IPS-20b (cell line): ENCODE results near the gene IL19.

Source experiments
- H3K27ac ChIP-seq: one replicate; pipeline ENCODE4 v1.5.1; 2013; ENCODE audit warnings: low read length
- H3K27me3 ChIP-seq: 2 replicates; pipeline ENCODE4 v1.6.1; 2013; ENCODE audit warnings: mild to moderate bottlenecking, low read length, inconsistent platforms; ENCODE audit not compliant: insufficient read depth
- H3K36me3 ChIP-seq: 2 replicates; pipeline ENCODE4 v1.6.1; 2013; ENCODE audit warnings: low read depth, mild to moderate bottlenecking, inconsistent platforms, low read length, moderate library complexity; ENCODE audit not compliant: insufficient read depth
- H3K4me1 ChIP-seq: 2 replicates; pipeline ENCODE4 v1.6.1; 2013; ENCODE audit warnings: mild to moderate bottlenecking, control low read depth, inconsistent platforms, low read length, moderate library complexity; ENCODE audit not compliant: insufficient read depth
- H3K4me3 ChIP-seq: 2 replicates; pipeline ENCODE4 v1.5.1; 2013; ENCODE audit warnings: mild to moderate bottlenecking, low read length, inconsistent platforms
- H3K9ac ChIP-seq: 2 replicates; pipeline ENCODE4 v1.6.1; 2013; ENCODE audit warnings: low read depth, mild to moderate bottlenecking, inconsistent platforms, low read length, moderate library complexity
- H3K9me3 ChIP-seq: 2 replicates; pipeline ENCODE4 v1.6.1; 2013; ENCODE audit warnings: mild to moderate bottlenecking, low read depth, low read length, inconsistent platforms; ENCODE audit not compliant: insufficient read depth

The IL19 gene

GRCh38 chr1:206856674-206857464 is 86.3 kb downstream of the IL19 start:
- Histone ChIP-seq H3K4me1 (no peaks in the 10 kb centered on the region), H3K4me3 (no peak overlapping the region), H3K27me3 (no peaks in the 10 kb centered on the region), H3K36me3 (no peaks in the 10 kb centered on the region), H3K9ac (no peak overlapping the region), H3K27ac (no peak overlapping the region), H3K9me3 (no peaks in the 10 kb centered on the region; the same call in 1 of the 2 replicates)

DNA sequence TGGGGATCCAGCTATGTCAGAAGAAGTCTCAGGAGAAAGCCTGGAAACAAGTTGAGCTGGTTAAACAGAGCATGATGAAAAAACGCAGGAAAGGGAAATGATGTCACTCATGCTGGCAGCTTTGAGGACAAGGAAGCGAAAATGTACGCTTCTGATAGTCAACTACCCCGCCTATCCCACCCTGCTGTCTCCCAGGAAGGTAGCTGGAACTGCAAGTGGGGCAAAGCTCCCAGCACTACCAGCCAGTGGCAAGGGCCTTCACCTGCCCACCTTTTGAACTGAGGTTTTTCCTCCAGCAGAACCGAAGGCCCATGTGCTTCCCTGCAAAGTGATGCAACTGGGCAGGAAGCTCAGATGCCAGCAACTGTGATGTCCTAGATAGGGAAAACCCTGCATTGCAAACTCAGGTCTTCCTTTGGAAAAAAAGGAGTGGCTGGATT is 88.5 kb downstream of the IL19 start:
- Histone ChIP-seq H3K4me1 (no peaks in the 10 kb centered on the region), H3K9ac (no peak overlapping the region), H3K27ac (no peak overlapping the region), H3K4me3 (no peak overlapping the region), H3K27me3 (no peaks in the 10 kb centered on the region), H3K36me3 (no peaks in the 10 kb centered on the region), H3K9me3 (no peaks in the 10 kb centered on the region)

DNA sequence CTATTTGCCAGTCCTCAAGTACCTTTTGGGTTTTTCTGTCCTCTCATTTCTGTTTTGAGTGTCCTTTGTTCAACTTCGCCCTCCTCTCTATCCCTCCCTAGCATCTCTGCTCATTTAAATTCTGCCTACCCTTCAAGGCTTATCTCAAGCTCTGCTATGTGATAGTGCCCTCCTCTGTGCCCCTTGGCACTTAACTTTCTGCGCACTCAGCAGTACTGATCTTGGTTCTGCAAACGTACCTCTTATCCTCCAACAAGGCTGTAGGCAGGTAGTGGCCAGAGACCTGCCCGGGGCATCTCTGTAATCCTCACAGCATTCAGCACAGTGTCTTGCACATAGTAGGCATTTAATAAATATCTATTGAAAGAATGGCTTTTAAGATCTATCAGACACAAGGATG is 89.6 kb downstream of the IL19 start:
- Histone ChIP-seq H3K4me1 (no peaks in the 10 kb centered on the region), H3K9ac (no peak overlapping the region), H3K4me3 (no peak overlapping the region), H3K36me3 (no peaks in the 10 kb centered on the region), H3K27me3 (no peaks in the 10 kb centered on the region), H3K27ac (no peak overlapping the region), H3K9me3 (no peaks in the 10 kb centered on the region)

- no peak overlapping the region for H3K9ac ChIP-seq
- H3K27me3 ChIP-seq = peaks cover 8% of the 10 kb centered on the region; the same call in 1 of the 2 replicates
- no peak overlapping the region for H3K27ac ChIP-seq
- no peak overlapping the region for H3K4me3 ChIP-seq
- H3K9me3 ChIP-seq = no peaks in the 10 kb centered on the region
- H3K4me1 ChIP-seq = no peaks in the 10 kb centered on the region
- no peaks in the 10 kb centered on the region for H3K36me3 ChIP-seq
Observed at GRCh38 chr1:206863266-206863665, 92.7 kb downstream of the IL19 start.

DNA sequence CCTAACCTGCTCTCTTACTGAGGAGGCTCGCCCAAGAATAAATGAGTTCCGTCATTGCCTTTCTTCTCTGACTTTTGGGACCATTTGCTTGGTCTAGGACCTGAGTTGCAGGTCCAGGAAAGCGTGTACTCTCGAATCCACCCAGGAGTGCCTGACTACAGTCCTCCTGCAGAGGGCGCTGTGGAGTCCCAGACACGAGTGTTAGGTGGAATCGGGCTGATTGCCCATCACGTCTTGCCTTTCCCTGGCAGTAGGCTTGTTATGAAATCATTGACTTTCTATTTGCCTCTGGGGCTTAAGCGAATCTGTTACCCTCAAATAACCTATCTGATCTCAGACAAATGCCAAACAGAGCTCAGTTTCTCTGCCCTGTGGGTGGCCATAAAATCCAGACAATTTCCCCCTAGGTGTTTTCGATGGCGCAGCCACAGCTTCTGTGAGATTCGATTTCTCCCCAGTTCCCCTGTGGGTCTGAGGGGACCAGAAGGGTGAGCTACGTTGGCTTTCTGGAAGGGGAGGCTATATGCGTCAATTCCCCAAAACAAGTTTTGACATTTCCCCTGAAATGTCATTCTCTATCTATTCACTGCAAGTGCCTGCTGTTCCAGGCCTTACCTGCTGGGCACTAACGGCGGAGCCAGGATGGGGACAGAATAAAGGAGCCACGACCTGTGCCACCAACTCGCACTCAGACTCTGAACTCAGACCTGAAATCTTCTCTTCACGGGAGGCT is 94.5 kb downstream of the IL19 start, which contains the start of gene IL20:
Gene IL20 (plus strand): TSS at position 685 of the 733 bp plus-strand sequence. CDS start 230 bp downstream, outside the sequence.
- Histone ChIP-seq H3K9me3 (no peaks in the 10 kb centered on the region), H3K27ac (no peak within 1 kb of the TSS), H3K36me3 (no peaks in the 10 kb centered on the region), H3K4me1 (no peaks in the 10 kb centered on the region), H3K27me3 (peaks cover 8% of the 10 kb centered on the region; the same call in 1 of the 2 replicates), H3K9ac (no peak within 1 kb of the TSS), H3K4me3 (no peak within 1 kb of the TSS)

DNA sequence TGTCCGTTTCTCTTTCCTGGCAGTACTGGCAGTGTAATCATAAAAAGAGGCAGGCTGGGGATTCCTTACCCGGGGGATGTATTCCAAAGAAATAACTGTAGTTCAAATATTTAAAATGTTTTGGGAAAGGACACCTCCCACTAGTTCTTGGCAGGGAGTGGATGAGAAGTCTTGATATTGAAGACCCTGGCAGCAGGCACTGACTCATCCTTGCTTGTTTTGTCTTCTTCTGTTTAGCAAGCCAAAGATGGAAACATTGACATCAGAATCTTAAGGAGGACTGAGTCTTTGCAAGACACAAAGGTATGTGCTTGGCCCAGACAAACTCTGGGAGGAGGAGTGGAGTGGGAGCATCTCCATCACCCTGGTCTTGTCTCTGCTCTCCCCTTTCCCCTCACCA is 95.5 kb downstream of the IL19 start:
- Histone ChIP-seq H3K4me3 (no peak overlapping the region), H3K27ac (no peak overlapping the region), H3K9ac (no peak overlapping the region), H3K27me3 (peaks cover 8% of the 10 kb centered on the region; the same call in 1 of the 2 replicates), H3K4me1 (no peaks in the 10 kb centered on the region), H3K9me3 (no peaks in the 10 kb centered on the region), H3K36me3 (no peaks in the 10 kb centered on the region)

GRCh38 chr1:206867239-206867638 is 96.7 kb downstream of the IL19 start:
- H3K27me3 ChIP-seq = peaks cover 8% of the 10 kb centered on the region; the same call in 1 of the 2 replicates
- H3K36me3 ChIP-seq = no peaks in the 10 kb centered on the region
- H3K9ac ChIP-seq = no peak overlapping the region
- no peak overlapping the region for H3K4me3 ChIP-seq
- no peak overlapping the region for H3K27ac ChIP-seq
- no peaks in the 10 kb centered on the region for H3K9me3 ChIP-seq
- H3K4me1 ChIP-seq = no peaks in the 10 kb centered on the region

GRCh38 chr1:206867716-206868115 is 97.1 kb downstream of the IL19 start:
- no peak overlapping the region for H3K4me3 ChIP-seq
- no peaks in the 10 kb centered on the region for H3K4me1 ChIP-seq
- no peaks in the 10 kb centered on the region for H3K9me3 ChIP-seq
- no peaks in the 10 kb centered on the region for H3K36me3 ChIP-seq
- no peak overlapping the region for H3K27ac ChIP-seq
- H3K27me3 ChIP-seq = peaks cover 8% of the 10 kb centered on the region; the same call in 1 of the 2 replicates
- H3K9ac ChIP-seq = no peak overlapping the region

DNA sequence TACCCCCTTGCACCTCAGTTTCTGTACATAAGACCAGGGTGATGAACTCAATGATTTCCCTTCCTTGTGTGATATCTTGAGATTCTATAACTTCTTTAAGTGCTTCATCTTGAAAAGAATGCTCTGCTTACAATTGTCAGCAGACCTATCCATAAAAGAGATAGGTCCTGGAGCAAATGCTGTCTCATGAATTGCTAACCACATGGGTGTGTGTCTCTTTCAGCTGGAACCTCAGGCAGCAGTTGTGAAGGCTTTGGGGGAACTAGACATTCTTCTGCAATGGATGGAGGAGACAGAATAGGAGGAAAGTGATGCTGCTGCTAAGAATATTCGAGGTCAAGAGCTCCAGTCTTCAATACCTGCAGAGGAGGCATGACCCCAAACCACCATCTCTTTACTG is 97.7 kb downstream of the IL19 start:
- no peak overlapping the region for H3K4me3 ChIP-seq
- H3K4me1 ChIP-seq = no peaks in the 10 kb centered on the region
- H3K27ac ChIP-seq = no peak overlapping the region
- no peaks in the 10 kb centered on the region for H3K36me3 ChIP-seq
- no peaks in the 10 kb centered on the region for H3K9me3 ChIP-seq
- H3K27me3 ChIP-seq = peaks cover 8% of the 10 kb centered on the region; the same call in 1 of the 2 replicates
- H3K9ac ChIP-seq = no peak overlapping the region

GRCh38 chr1:206872139-206872538 is 101.6 kb downstream of the IL19 start:
- Histone ChIP-seq H3K9me3 (peaks cover 3% of the 10 kb centered on the region; the same call in 1 of the 2 replicates), H3K36me3 (no peaks in the 10 kb centered on the region), H3K4me1 (no peaks in the 10 kb centered on the region), H3K9ac (no peak overlapping the region), H3K27me3 (peaks cover 8% of the 10 kb centered on the region; the same call in 1 of the 2 replicates), H3K27ac (no peak overlapping the region), H3K4me3 (no peak overlapping the region)

- Histone ChIP-seq H3K36me3 (no peaks in the 10 kb centered on the region), H3K27ac (no peak overlapping the region), H3K27me3 (no peaks in the 10 kb centered on the region; the same call in 1 of the 2 replicates), H3K9ac (no peak overlapping the region), H3K4me3 (no peak overlapping the region), H3K4me1 (no peaks in the 10 kb centered on the region), H3K9me3 (peaks cover 14% of the 10 kb centered on the region)
Observed at GRCh38 chr1:206873603-206874188, 103.1 kb downstream of the IL19 start.
